Activated CD8-positive, alpha-beta memory T cell treated with anti-CD3 and anti-CD28 coated beads, Interleukin-2, amount 50 U/mL, for 1 hour (primary cell): Measurements from ENCODE around the gene GPRC5A.

Experiments
- DNase-seq: peaks from one replicate; pipeline ENCODE4 v3.0.0-alpha.2; 2020; ENCODE audit errors: extremely low read depth

The GPRC5A gene

DNA sequence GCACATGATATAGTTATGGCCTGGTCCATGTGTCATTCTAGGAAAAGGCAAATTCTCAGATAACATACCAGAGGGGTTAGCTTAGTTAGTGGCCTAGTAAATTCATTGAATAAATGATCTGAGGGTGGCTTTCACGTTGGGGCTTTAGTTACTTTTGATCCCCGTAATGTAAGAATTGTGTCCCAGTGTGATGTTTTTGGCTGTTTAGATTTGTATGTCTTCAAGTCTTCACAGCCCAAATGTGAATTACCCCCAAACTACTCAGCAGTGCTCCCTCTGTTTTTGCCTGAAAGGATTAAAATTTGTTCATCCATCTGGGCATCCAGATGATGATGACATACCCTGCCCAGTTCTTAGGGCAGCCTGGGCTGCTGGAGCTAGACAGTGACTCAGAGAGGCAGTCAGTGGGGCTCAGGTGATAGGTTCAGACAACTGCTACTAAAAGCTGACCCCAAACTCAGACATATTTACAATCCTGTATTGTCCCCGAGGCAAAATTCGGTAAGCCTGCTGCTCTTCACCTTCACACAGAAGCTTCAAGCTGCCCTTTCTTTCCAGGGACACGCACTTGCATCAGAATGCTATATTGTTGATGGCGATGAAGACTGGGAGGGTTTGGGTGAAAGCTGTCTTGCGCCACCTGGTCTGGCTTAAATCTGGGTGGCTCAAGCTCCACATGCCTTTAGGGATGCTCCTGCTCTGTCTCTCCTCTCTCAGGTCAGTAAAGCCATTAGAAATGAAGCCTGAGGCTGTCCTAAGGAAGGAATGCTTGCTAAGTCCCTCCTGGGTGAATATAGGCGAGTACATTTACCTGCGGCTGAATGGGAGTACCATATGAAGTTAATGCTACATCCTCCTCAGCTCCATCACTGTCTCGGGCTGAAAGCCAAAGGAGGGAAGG is 50.3 kb downstream of the GPRC5A start:
- no peak for DNase-seq

DNA sequence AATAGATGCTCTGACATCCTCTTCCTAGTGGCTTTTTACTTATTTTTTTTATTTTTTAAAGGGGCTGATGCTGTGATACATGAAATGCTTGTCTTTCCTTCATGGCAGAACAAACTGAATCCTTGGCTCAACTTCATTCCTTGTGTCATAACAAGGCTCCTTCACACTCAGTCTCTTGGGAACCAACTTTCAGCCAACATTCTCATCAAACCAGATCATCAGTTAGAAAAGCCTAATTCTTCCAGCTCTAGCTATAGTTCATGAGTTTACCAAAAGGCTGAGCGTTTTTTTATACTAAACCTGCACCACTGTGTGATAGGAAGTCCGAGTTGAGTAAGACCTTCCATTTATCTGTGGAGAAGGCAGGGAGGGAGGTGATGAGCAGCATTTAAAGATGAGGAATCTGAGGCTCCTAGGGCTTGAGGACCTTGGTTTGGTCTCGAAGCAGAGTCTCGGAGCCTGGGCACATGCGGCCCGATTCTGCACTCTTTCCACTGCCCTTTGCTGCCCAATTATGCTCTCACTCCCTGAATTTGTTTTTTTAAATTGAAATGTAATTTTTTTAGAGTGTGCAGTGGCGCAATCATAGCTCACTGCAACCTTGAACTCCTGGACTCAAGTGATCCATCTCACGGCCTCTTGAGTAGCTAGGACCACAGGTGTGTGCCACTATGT is 52.4 kb downstream of the GPRC5A start:
- DNase-seq: no peak

DNA sequence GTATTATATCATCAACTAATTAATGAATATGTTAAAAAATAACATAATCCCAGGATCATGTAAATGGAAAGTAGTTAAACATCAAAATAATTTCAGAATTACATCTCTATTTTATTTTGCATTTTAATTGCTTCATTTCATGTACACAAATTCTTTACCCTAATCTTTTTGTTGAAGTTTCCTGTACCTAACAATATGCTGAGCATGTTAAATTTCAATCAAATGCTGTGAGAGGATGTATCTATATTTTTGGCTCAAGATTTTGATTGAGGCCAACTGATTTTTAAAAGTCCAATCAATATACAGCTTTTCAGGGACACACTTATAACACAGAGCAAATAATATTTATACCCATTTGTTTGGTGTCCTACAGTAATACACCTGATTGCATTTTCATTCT is 54.2 kb downstream of the GPRC5A start:
- no peak for DNase-seq

DNA sequence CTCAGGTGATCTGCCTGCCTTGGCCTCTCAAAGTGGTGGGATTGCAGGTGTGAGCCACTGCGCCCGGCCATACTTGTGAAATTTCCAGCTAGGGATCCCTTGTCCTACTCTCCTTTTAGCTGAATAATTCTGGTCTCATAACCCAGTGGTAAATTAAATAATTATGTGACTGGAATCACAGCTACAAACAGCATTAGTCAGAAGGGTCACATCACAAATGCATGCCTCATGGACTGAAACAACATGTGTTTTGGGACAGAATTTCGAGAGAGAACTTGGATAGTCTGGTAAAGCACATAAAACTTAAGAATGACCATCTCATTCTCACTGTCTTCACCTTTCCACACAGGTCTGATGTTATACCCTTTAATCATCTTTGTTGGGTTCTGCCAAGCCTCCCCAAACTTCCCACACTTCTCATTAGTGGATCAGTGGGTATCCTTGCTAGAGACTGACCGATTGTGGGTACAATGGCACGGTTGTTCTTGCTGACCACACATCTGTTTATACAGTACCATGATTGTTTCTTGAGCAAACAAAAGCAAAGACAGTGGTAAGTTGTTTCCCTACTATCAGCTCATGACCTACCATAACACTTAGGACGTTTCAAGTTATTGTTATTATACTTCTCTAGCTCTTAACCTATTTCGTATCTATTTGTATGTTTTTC is 55.5 kb downstream of the GPRC5A start:
- DNase-seq: no peak

DNA sequence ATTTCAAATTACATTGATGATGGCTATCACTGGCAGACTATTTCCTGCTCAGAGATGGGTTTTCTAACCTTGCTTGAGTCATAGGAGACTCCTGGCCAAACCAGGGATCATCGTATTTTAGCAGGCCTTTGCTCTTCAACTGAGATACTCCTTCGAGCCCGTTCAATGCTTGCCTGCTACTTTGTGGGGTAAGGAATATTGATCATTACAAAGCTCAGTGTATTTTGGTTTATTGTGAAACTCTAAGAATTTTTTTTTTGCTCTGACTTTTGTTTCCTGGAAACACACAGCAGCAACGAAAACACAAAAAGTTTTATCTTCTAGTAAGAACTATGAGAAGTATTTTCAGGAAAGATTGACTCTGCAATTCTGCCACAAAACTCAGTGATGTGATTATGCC is 56.5 kb downstream of the GPRC5A start:
- no peak for DNase-seq

DNA sequence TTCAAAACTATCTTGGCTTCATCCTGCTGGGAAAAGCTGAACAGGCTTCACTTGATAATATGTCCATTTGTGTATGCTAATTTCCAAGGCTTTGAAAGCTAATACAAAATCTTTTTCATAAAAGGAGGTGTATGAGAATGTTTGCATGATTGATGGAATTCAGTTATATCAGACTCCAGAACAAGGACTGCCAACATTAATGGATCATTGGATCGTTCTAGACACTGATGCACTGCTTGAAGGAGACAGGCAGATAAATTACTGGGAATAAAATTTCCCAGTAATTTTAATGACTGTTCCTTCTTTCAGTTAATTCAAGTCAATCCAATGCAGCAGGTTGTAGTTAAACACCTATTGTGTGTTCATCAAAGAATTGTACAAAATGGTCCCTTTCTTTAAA is 60.1 kb downstream of the GPRC5A start:
- DNase-seq: no peak

DNA sequence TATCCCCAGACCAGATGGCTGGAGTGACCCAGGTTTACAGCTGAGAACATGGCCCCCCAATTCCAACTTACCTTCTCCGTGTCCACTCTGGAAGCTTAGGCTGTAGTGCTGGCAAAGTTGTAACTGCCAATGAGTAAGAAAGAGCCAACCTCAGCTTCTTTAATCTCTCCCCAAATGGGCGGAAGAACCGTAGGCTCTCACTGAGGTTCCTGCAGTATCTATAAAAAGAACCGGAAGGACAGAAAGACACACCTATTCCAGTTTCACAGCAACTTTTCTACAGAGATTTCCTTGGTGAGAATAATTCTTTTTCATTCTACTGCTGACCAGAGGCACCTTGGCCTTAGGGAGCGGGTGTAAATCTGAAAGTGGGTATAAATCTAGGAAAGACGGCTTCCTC is 60.7 kb downstream of the GPRC5A start, which contains the start of gene GPRC5D:
Gene GPRC5D (minus strand): TSS at position 135 of the 400 bp plus-strand sequence. CDS start 1,786 bp downstream, outside the sequence.
- no peak for DNase-seq

DNA sequence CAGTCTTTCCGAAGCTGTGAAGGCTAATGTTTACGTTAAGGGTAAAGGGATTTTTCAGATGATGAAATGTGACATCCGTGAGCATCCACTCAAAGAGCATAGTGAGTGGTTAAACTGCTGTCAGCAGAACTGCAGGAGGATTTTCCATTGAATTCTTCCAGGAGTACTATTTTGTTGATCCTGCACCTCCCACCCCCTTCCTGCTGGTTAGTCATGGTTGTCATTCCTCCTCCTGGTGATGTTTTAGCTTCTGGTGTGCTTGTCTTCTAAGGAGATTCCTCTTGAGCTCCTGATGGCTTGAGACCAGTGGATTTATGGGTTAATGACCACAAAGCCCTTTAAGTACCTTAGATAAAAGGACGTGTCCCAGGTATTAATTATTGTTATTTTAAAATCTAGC is 63.0 kb downstream of the GPRC5A start:
- DNase-seq: no peak

DNA sequence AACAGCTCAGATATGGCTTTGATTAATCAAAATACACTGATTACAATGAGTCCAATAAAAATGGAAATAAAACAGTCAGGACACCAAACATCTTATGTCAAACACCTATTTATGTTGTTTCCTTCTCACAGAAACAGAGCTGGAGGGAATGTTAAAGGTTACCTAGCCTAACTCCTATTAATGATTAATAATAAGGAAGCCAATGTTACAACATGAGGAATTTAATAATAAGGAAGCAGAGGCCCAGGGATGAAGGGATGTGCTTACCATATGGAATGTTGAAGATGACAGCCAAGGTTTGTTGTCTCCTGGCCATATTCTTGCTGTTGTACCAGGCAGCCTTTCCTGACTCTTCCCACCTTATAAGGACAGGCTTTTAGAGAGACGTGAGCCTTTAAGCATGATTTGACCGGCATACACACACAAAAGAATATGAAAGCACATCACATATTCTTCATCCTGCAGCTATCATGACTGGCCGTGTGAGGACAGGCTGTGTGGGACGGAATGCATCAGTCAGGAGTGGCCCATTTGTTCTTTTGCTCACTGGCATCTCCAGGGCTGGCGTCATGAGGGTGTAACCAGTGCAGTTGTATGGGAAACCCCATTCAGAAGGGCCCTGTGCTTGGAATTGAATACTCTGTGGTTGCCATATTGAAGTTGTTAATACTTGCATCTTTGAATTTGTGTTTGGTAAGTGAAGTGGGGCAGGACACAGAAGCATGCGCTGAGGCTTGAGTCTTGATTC is 63.7 kb downstream of the GPRC5A start:
- no peak for DNase-seq

DNA sequence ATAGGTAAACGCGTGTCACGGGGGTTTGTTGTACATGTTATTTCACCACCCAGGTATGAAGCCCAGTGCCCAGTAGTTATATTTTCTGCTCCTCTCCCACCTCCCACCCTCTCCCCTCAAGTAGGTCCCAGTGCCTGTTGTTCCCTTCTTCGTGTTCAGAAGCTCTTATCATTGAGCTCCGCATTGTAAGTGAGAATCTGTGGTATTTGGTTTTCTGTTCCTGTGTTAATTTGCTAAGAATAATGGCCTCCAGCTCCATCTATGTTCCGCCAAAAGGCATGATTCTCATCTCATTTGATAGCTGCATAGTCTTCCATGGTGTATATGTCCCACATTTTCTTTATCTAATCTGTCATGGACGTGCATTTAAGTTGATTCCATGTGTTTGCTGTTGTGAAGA is 67.5 kb downstream of the GPRC5A start:
- no peak for DNase-seq

DNA sequence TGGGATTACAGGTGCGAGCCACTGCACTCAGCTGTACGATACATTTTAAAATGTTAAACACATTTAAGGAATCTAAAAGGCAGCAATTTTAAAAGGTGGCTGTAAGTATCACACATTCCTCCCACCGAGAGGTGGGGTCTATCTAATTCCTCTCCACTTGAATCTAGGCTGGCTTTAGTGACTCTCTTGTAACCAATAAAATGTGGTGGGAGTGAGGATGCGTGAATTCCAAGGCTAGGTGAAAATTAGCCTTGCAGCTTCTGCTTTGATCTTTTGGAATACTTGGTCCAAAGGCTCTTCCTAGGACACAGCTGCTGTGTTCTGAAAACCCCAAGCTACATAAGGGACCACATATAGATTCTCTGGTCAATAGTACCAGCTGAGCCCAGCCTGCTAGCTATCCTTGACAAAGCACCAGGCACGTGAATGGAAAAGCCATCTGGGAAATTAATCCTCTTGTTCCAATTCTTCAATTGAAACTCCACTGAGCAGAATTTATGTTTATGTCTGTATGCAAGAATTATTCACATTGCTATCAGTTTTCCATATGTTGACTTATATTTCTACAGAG is 69.4 kb downstream of the GPRC5A start:
- DNase-seq: no peak

DNA sequence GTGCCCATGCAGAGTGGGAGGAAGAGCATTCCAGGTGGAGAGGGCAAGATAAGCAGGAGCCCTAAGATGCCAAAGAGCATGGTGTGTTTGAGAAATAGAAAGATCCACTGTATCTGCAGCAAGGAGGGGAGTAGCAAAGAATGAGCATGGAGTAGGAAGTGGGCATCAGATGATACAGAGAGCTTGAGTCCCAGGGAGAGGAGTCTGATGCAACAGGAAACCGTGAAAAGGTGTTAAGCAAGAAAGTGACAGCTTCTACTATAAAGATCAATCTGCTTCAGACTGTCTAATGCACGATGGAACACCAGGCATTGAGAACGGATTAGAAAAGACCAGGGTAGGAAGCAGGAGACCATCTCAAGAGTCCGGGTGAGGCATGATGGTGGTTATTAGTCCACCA is 72.9 kb downstream of the GPRC5A start:
- no peak for DNase-seq

DNA sequence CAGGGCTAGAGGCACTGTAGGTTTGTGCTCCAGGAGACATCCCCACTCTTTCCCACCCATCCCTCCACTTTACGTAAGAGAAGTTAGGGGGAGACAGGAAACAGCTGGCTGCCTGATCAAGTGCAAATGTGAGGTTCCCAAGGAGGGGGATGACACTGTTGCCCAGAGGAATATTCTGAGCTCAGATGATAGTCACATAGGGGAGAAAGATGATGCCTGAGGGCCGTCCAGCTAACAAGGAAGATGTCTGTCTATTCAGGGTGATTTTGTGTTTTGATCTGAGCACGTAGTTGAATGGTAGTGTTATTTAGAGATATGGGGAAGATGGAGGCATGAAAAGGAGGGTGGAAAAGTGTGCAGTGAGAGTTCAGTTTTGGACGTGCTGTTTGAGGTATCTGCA is 74.5 kb downstream of the GPRC5A start:
- DNase-seq: no peak
